HG02885 (cell line): ENCODE measurements around the gene MDGA2.

Experiments used
- ATAC-seq: cut with Tn5 transposase; IDR thresholded peaks from one replicate; pipeline ENCODE4 v1.9.1; 2021; ENCODE audit warnings: mild to moderate bottlenecking; ENCODE audit not compliant: unreplicated experiment, poor library complexity

MDGA2 gene

GRCh38 chr14:46818147-46818546 lies 857.3 kb downstream of the MDGA2 start:
- ATAC-seq = no peak

GRCh38 chr14:46793144-46793543 lies 882.3 kb downstream of the MDGA2 start:
- ATAC-seq = no peak
